GM19395 (cell line): ENCODE results near the gene SARS1.

Experiments used
- ATAC-seq: cut with Tn5 transposase; IDR thresholded peaks from one replicate; pipeline ENCODE4 v1.9.1; 2021; ENCODE audit warnings: mild to moderate bottlenecking, moderate library complexity; ENCODE audit not compliant: unreplicated experiment

Gene SARS1

DNA sequence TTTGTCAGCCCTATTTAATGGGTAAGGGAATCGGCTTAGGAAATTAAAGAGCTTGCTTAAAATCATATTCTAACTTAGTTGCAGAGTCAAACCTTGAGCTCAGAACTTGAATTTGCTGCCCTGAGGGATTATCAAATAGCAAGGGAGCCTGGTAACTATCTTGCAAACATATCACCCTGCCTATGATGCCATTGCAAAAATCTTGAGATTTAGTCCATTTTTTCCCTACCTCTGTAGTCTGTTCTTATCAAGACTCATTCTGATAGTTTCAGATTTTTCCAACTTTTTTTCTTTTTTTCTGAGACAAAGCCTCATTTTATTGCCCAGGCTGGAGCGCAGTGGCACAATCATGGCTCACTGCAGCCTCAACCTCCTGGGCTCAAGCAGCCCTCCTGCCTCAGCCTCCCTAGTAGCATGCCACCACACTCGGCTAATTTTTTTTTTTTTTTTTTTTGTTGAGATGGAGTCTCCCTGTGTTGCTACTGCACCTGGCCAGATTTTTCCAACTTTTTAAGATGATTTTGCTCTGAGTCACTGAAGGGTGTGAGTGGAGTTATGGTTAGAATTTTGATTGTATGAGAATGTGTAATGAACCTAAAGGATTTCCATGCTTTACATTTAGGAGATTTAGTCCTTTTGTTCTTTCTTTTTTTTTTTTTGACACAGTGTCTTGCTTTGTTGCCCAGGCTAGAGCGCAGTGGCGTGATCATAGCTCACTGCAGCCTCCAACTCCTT, 12.2 kb downstream of the SARS1 start:
- no peak for ATAC-seq

DNA sequence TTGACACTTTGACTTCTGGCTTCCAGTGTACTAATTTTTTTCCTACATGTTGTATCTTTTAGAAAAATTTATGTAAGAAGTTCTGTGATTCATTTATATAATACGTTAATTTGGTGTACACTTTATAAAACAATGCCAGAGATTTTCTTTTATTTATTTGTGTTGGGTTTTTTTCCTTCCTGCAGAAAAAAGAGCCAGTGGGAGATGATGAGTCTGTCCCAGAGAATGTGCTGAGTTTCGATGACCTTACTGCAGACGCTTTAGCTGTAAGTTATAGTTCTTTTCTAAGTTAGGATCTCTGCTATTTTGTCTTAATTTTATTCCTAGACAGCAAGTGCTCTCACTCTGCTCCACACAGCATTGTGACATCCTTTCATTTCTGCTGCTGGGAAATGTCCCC, 14.4 kb downstream of the SARS1 start:
- ATAC-seq, result no peak

GRCh38 chr1:109229531-109230127, 15.9 kb downstream of the SARS1 start:
- ATAC-seq, result no peak

DNA sequence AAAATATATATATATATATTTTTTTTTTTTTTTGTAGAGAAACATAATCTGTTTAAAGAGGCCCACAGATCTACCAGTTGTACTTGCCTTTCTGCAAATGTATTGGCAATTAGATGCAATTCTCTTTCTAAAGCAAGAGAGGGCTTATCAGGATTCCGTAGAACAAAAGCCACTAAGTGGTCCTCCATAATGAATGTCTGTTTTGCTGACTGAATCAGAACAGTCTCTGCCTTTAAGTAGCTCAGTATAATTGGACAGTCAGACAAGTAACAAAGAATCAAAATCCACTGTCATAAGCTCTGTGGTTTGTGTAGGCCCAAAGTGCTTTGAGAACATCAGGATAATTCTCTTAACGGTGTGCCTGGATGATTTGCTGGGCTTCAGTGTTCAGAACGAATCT, 17.3 kb downstream of the SARS1 start:
- no peak for ATAC-seq

DNA sequence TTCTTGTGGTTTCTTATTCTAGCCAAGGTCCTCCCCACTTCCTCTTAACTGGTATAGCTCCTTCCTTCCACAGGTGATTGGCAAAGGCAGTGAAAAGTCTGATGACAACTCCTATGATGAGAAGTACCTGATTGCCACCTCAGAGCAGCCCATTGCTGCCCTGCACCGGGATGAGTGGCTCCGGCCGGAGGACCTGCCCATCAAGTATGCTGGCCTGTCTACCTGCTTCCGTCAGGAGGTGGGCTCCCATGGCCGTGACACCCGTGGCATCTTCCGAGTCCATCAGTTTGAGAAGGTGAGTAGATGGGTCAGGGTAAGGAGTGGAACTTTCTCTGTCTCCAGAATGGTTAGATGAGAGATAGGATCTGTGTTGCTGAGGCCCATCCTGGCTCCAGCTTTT, 21.4 kb downstream of the SARS1 start:
- ATAC-seq, result no peak

GRCh38 chr1:109237512-109237911, 23.8 kb downstream of the SARS1 start:
- no peak for ATAC-seq

GRCh38 chr1:109238382-109238781, 24.7 kb downstream of the SARS1 start:
- ATAC-seq, result no peak

DNA sequence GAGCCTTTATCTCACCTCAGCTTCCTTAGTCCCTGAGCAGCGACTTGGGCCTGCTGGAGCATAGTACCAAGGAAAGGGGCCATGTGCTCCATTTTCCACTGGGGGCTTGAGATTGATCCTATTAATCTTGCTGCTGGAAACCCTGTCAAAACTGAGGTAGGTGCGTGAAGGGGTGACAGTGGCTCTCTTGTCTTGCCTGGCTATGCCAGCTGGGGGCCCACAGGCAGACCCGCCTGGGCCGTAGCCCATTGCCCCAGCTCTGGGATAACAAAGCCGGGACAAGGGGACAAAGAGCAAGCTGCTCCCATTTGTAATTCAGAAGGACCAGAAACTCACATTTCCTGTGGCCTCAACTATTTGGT, 25.3 kb downstream of the SARS1 start:
- ATAC-seq, result no peak

DNA sequence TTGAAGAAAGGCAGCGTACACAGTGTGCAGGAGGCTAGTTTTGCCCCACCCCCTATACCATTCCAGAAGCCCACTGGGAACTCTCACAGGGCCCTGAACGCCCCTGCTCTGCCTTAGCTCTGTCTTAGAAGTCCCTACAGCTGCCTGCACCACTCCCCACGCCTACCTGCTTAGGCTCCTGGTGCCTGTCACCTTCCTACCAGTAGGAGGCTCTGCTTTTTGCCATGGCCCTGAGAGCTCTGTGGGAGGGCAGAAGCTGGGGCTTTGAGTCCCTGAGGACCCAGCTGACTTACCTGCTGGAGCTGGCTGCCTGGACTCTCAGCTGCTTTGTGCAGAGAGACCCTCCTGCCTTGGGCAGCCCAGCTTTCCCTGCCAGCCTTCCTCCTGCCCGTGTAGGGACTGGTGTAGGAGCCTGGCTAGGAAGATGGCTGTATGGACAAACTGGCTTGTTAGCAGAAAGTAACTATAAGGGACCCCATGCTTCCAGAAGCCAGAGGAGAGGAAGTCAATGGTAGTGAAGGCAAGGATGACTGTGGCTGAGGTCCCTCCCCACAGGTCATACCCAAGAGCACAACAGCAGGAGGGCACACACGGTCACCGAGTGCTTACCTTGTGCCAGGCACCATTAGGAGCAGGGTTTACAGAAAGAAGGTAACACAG, 25.8 kb downstream of the SARS1 start:
- ATAC-seq, result peak; percentile 50

- no peak for ATAC-seq
Observed at GRCh38 chr1:109240158-109241152, 26.7 kb downstream of the SARS1 start.

- no peak for ATAC-seq
Observed at GRCh38 chr1:109241344-109241743, 27.6 kb downstream of the SARS1 start.

DNA sequence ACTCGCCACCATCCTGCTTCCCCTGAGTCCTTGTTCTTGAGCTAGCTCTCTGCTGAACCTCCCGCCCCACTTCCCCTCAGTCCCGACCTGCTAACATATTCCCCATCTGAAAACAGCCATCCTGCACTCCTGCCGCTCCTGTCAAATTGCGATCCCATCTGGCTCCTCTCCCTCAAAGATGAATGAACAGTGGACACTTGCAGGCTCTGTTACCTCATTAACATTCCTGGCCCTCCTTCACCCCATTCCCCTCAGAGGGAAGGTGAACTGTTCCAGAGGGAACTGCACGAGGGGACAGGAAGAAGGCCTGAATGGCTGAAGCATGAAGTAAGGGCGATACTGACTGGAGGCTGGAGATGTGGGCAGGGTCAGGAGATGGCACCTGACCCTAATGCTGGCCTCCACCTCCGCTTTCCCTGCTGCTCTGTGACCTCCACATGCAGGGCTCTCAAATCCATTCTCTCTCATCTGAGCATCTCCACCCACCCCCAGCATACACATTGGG, 28.2 kb downstream of the SARS1 start:
- ATAC-seq, result no peak

DNA sequence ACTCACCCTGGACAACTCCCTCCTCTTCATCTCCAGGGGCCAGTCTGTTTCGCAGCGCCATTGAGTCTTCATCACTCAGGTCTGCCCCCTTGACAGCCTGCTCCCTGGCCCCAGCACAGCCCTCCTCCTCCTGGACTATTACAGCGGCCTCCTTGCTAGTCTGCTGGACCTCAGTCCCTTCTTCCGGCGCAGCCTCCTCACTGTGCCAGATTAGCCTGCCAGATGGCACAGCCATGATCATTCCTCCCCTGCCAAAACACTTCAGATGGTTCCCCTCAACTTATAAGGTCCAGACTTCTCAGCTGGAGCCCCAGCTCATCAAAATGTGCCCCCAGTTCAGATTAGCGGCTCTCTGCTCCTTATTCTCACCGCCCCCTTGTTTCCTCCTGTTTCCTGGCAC, 28.7 kb downstream of the SARS1 start:
- ATAC-seq, result no peak

- no peak for ATAC-seq
Observed at GRCh38 chr1:109243221-109243620, 29.5 kb downstream of the SARS1 start.

DNA sequence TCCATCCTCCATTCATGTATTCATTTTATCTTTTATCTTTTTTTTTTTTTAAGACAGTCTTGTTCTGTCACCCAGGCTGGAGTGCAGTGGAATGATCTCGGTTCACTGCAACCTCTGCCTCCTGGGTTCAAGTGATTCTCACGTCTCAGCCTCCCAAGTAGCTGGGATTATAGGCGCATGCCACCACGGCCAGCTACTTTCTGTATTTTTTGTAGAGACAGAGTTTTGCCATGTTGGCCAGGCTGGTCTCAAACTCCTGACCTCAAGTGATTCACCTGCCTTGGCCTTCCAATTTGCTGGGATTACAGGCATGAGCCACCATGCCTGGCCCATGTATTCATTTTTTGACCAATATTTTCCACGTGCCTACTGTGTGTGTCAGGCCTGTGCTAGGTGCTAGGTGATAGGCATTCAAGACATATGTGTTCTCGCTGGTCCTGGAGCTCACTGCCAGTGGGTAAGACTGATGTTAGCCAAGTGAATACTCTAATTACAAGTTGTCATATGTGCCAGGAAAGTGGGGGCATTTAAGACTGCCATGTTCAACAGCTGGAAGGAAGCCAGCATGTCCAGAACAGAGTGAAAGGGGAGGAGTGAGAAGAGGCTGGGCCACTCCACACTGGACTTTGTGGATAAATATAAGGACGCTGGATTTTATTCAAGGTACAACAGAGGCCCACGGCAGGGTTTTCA, 30.3 kb downstream of the SARS1 start:
- no peak for ATAC-seq

- no peak for ATAC-seq
Observed at GRCh38 chr1:109246141-109246551, 32.4 kb downstream of the SARS1 start.

DNA sequence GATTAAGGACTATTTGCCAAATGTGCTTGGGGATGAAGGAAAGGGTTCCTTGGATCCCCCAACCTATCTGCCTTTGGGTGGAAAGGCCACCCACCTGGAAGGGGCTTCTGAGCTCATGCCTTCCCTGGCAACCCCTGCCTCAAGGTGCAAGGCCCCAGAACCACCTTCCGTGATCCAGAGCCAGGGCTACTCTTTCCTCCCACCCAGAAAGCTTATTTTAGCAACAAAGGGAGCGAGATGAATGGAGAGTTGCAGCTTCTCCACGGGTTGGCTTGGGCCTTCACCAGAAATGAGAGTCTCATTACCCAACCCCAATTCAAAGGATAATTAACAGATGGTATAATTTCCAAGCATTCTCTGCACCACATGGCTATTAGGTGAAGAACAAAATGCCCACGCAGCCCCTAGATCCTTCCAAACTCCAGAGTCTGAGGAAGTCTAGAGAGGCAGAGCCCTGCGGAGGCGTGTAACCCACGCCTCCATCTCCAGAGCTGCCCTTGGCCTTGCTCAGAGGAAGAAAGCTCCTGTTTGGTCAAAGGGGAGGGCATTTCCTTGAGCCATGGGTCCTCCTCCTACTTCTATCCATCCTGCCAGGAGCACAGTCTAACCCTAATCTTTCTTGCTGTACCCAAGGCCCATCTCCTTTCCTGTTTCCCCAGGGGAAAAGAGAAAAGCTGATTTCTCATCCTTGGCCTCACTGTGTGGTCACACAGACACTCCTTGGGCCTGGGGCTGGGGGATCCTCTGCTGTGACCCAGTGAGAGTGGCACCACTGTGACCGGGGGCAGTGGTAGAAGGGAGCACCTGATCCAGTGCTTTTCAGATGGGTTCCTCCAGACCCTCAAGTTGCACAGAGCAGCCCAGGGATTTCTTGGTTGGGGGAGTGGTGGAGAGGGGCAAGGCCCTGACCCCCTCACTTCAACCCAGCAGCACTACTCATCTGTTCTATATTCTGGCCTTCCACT, 34.0 kb downstream of the SARS1 start:
- no peak for ATAC-seq

DNA sequence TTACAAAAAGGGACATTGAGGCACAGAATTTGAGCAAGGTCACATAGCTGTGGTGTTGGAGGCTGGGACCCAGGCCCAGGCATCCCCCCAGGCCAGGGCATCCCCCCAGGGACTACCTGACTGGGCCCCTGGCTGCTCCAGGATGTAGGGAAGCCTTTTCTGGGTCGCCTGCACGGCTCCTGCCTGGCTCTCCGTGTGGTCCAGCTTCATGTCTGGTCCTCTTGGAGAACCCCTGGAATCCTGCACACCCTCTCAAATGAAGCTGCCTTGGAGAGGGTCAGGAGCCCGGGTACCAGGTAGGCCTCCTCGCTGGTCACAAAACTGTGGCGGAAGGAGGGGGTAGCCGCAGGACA, 34.7 kb downstream of the SARS1 start:
- ATAC-seq, result no peak
